ENCODE results near the gene RAD51B. TPM values are rescaled to one million over a fixed set of nuclear protein-coding genes. Genes with fewer than 3 reads are reported as not detected.
A peak's percentile ranks its signal among the peaks of the same experiment; 100 is the strongest.

Gene RAD51B
- total RNA-seq, 1 experiment from 2014 or later: 20.0 TPM

DNA sequence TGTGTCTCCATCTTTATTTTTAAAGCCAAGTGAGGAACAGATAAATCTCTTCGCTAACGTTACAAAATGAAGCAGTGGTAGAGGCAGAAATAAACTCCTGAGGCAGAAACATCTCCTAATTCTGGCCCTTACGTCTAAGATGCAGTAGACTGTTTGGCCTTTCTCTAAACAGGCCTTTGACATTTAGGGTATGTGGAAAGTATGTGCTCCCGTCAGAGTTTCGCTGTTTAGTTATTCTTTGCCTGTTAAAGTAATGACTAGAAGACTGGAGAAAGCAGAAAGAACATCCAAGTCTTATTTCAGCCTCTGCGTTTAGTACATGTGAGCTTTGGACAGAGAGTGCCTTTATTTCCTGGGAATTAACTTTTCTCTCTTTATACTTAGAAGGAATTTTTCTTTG lies 216.6 kb downstream of the RAD51B start:
- Histone ChIP-seq H4K20me1 (ENCODE audit: insufficient read depth) (no peaks in the 10 kb centered on the region), H3K27ac (ENCODE audit: low read depth, low read length) (peak overlapping the region; percentile 32; the same call in 1 of the 2 replicates), H3K79me2 (ENCODE audit: insufficient read depth, low read length) (no peaks in the 10 kb centered on the region), H3K9ac (ENCODE audit: low read length) (no peak overlapping the region), H3K4me2 (ENCODE audit: low read length) (no peak overlapping the region), H3K36me3 (ENCODE audit: control insufficient read depth in 1 of 2, insufficient read depth in 2 of 2, low read length in 2 of 2) (no peaks in the 10 kb centered on the region), H3K27me3 (ENCODE audit: insufficient read depth, low read length) (no peaks in the 10 kb centered on the region), H3K9me3 (ENCODE audit: control insufficient read depth in 1 of 2, insufficient read depth in 1 of 2, low read depth in 1 of 2, low read length in 2 of 2) (no peaks in the 10 kb centered on the region), H3K9me2 (ENCODE audit: insufficient read depth) (no peaks in the 10 kb centered on the region), H3K4me3 (replicated peaks in 1 of 2; ENCODE audit: low read depth in 1 of 2, low read length in 2 of 2) (no peak overlapping the region), H3K4me1 (ENCODE audit: control insufficient read depth in 1 of 2, insufficient read depth in 2 of 2, low read length in 2 of 2) (peaks cover 0 to 11% of the 10 kb centered on the region in 2 experiments; a peak in 3 of 4 replicates), H2AFZ (ENCODE audit: low read depth, low read length, poor library complexity, severe bottlenecking) (no peak overlapping the region)
- no peak for ATAC-seq
- intact Hi-C loops (cut with micrococcal nuclease): no loop called here
- RAD21 ChIA-PET (ENCODE audit: low non-redundant PET in 1 of 2, low total read pairs in 2 of 2, uncharacterized antibody in 2 of 2, unreplicated experiment in 2 of 2): no interaction called here
- DNase-seq (ENCODE audit: low read depth, low spot score): no peak
- POLR2A ChIA-PET: no interaction called here
- no TSS peak for BruUV-seq (replicated peaks)
- no peak for TF ChIP-seq EZH2 (IDR thresholded peaks at IDR 0.05)
- no peak for TF ChIP-seq RAD21 (IDR thresholded peaks at IDR 0.05; ENCODE audit: low read depth)
- no peak for TF ChIP-seq ELF1 (IDR thresholded peaks at IDR 0.05; ENCODE audit: borderline replicate concordance, low read depth)
- TF ChIP-seq EZH2phosphoT487 (IDR thresholded peaks at IDR 0.05; ENCODE audit: borderline replicate concordance): no peak
- TF ChIP-seq, protein P1, sequence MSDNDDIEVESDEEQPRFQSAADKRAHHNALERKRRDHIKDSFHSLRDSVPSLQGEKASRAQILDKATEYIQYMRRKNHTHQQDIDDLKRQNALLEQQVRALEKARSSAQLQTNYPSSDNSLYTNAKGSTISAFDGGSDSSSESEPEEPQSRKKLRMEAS (IDR thresholded peaks at IDR 0.05): no peak
- no peak for TF ChIP-seq SP1 (IDR thresholded peaks at IDR 0.05; ENCODE audit: low read depth)
- TF ChIP-seq, protein P2, sequence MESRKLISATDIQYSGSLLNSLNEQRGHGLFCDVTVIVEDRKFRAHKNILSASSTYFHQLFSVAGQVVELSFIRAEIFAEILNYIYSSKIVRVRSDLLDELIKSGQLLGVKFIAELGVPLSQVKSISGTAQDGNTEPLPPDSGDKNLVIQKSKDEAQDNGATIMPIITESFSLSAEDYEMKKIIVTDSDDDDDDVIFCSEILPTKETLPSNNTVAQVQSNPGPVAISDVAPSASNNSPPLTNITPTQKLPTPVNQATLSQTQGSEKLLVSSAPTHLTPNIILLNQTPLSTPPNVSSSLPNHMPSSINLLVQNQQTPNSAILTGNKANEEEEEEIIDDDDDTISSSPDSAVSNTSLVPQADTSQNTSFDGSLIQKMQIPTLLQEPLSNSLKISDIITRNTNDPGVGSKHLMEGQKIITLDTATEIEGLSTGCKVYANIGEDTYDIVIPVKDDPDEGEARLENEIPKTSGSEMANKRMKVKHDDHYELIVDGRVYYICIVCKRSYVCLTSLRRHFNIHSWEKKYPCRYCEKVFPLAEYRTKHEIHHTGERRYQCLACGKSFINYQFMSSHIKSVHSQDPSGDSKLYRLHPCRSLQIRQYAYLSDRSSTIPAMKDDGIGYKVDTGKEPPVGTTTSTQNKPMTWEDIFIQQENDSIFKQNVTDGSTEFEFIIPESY (IDR thresholded peaks at IDR 0.05; ENCODE audit: extremely low read depth, insufficient replicate concordance, low read length): no peak
- no peak for TF ChIP-seq SIN3A (IDR thresholded peaks at IDR 0.05; ENCODE audit: low read depth)
- TF ChIP-seq ZFX (IDR thresholded peaks at IDR 0.05): no peak
- no peak for TF ChIP-seq POLR2A (IDR thresholded peaks at IDR 0.05; ENCODE audit: borderline replicate concordance, extremely low read depth, insufficient read depth, insufficient read length)
- CTCF ChIA-PET: no interaction called here

All from HCT116 (cell line).